ENCODE data around the gene TCF4.

- TF ChIP-seq CTCF (IDR thresholded peaks at IDR 0.05; ENCODE audit: insufficient read depth, low read length) = no peak
- no peak for TF ChIP-seq GABPA (IDR thresholded peaks at IDR 0.05; ENCODE audit: low read depth)
These were observed 218.6 kb downstream of the TCF4 start for GRCh38 chr18:55369346-55369745.

All from HL-60 (cell line).